ENCODE results near the gene SLC5A10.

DNA sequence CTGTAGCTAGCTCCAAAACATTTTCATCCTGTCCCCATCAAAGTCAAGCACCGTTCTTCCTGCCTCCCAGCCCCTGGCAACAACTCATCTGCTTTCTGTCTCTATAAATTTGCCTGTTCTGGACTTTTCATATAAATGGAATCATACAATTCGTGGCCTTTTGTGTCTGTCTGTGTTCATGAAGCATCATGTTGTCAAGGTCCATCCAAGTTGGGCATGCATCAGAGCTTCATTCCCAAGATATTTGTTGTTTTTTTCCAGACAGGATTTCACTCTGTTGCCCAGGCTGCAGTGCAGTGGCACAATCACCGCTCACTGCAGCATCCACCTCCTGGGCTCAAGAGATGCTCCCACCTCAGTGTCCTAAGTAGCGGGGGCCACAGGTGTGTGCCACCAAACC is 5.9 kb downstream of the SLC5A10 start:
- TF ChIP-seq, protein P1, sequence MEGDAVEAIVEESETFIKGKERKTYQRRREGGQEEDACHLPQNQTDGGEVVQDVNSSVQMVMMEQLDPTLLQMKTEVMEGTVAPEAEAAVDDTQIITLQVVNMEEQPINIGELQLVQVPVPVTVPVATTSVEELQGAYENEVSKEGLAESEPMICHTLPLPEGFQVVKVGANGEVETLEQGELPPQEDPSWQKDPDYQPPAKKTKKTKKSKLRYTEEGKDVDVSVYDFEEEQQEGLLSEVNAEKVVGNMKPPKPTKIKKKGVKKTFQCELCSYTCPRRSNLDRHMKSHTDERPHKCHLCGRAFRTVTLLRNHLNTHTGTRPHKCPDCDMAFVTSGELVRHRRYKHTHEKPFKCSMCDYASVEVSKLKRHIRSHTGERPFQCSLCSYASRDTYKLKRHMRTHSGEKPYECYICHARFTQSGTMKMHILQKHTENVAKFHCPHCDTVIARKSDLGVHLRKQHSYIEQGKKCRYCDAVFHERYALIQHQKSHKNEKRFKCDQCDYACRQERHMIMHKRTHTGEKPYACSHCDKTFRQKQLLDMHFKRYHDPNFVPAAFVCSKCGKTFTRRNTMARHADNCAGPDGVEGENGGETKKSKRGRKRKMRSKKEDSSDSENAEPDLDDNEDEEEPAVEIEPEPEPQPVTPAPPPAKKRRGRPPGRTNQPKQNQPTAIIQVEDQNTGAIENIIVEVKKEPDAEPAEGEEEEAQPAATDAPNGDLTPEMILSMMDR (IDR thresholded peaks at IDR 0.05), result no peak
- TF ChIP-seq POLR2A (IDR thresholded peaks at IDR 0.05; ENCODE audit: low read depth) (no peak), POLR2AphosphoS5 (IDR thresholded peaks at IDR 0.05) (no peak)

Measured in esophagus muscularis mucosa (tissue), 3 donors.